Measurements from ENCODE around the gene SENP7.
"Not testable (repeated sequence)": the region's sequence is repeated elsewhere in the genome, so short reads cannot be mapped to it uniquely, and the experiment has no call there.

DNA sequence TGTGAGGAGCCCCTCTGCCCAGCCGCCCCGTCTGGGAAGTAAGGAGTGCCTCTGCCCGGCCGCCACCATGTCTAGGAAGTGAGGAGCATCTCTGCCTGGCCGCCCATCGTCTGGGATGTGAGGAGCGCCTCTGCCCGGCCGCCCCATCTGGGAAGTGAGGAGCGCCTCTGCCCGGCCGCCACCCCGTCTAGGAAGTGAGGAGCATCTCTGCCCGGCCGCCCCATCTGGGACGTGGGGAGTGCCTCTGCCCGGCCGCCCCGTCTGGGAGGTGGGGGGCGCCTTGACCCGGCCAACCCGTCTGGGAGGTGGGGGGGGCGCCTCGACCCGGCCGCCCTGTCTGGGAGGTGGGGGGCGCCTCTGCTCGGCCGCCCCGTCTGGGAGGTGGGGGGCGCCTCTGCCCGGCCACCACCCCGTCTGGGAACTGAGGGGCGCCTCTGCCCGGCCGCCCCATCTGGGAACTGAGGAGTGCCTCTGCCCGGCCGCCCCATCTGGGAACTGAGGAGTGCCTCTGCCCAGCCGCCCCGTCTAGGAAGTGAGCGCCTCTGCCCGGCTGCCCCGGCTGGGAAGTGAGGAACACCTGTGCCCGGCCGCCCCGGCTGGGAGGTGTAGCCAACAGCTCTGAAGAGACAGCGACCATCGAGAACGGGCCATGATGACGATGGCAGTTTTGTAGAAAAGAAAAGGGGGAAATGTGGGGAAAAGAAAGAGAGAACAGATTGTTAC lies 38.5 kb upstream of the SENP7 start:
- TF ChIP-seq, protein P1, sequence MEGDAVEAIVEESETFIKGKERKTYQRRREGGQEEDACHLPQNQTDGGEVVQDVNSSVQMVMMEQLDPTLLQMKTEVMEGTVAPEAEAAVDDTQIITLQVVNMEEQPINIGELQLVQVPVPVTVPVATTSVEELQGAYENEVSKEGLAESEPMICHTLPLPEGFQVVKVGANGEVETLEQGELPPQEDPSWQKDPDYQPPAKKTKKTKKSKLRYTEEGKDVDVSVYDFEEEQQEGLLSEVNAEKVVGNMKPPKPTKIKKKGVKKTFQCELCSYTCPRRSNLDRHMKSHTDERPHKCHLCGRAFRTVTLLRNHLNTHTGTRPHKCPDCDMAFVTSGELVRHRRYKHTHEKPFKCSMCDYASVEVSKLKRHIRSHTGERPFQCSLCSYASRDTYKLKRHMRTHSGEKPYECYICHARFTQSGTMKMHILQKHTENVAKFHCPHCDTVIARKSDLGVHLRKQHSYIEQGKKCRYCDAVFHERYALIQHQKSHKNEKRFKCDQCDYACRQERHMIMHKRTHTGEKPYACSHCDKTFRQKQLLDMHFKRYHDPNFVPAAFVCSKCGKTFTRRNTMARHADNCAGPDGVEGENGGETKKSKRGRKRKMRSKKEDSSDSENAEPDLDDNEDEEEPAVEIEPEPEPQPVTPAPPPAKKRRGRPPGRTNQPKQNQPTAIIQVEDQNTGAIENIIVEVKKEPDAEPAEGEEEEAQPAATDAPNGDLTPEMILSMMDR (IDR thresholded peaks at IDR 0.05): not testable (repeated sequence)
- TF ChIP-seq POLR2A (IDR thresholded peaks at IDR 0.05): not testable (repeated sequence)

Data from Peyer's patch (tissue), 4 donors.